PFSK-1 (cell line): Measurements from ENCODE around the gene PCBP4.

Experiments used
- FOXP2 ChIP-seq: optimal IDR thresholded peaks from 2 replicates; pipeline ENCODE3; 2011; ENCODE audit warnings: borderline replicate concordance, control low read depth, inconsistent platforms; ENCODE audit not compliant: insufficient read depth; ENCODE audit errors: extremely low read length, extremely low read depth
- POLR2AphosphoS5 ChIP-seq: IDR thresholded peaks from 2 replicates; pipeline ENCODE4 v1.6.1; 2012; ENCODE audit warnings: low read depth, mild to moderate bottlenecking, control low read depth, low read length, moderate library complexity
- SIN3A ChIP-seq: IDR thresholded peaks from 2 replicates; pipeline ENCODE4 v1.6.1; 2012; ENCODE audit warnings: mild to moderate bottlenecking, low read length, moderate library complexity, borderline replicate concordance; ENCODE audit not compliant: insufficient read depth
- TAF1 ChIP-seq: IDR thresholded peaks from 2 replicates; pipeline ENCODE4 v1.6.1; 2012; ENCODE audit warnings: low read length, control low read depth, borderline replicate concordance; ENCODE audit not compliant: insufficient read depth

GRCh38 chr3:51943451-51944391 lies 23.5 kb downstream of the PCBP4 start:
- TF ChIP-seq POLR2AphosphoS5 (no peak), TAF1 (no peak), SIN3A (no peak), FOXP2 (no peak)
